Activated T-helper 1 cell treated with anti-CD3 and anti-CD28 coated beads, Interleukin-2, amount 50 U/mL, for 16 hours (primary cell): ENCODE measurements around the gene TIGIT.

ENCODE experiments used
- DNase-seq, 2 donors: peaks; one replicate each; pipeline ENCODE4 v3.0.0-alpha.2; 2020; ENCODE audit warnings: low read depth in 1 of 2, low spot score in 1 of 2

The TIGIT gene

GRCh38 chr3:114310695-114311094 is 16.9 kb downstream of the TIGIT start:
- DNase-seq = no peak

- DNase-seq = no peak
These were observed 19.6 kb downstream of the TIGIT start for GRCh38 chr3:114313426-114313825.

- no peak for DNase-seq
These were observed 20.5 kb downstream of the TIGIT start for GRCh38 chr3:114314282-114314681.

GRCh38 chr3:114318295-114318694 is 24.5 kb downstream of the TIGIT start:
- DNase-seq = no peak

- DNase-seq = no peak
These were observed 25.6 kb downstream of the TIGIT start for GRCh38 chr3:114319453-114319852.

- no peak for DNase-seq
These were observed 26.4 kb downstream of the TIGIT start for GRCh38 chr3:114320246-114320645.

- no peak for DNase-seq
These were observed 29.9 kb downstream of the TIGIT start for GRCh38 chr3:114323546-114324254.

- DNase-seq = no peak
These were observed 33.8 kb downstream of the TIGIT start for GRCh38 chr3:114327665-114328064.

- no peak for DNase-seq
These were observed 34.5 kb downstream of the TIGIT start for GRCh38 chr3:114328345-114328744.

GRCh38 chr3:114329823-114330222 is 36.0 kb downstream of the TIGIT start:
- DNase-seq = no peak

GRCh38 chr3:114331007-114331406 is 37.2 kb downstream of the TIGIT start:
- no peak for DNase-seq

- no peak for DNase-seq
These were observed 37.9 kb downstream of the TIGIT start for GRCh38 chr3:114331710-114332109.

GRCh38 chr3:114332342-114333179 is 38.7 kb downstream of the TIGIT start:
- no peak for DNase-seq

- DNase-seq = no peak
These were observed 39.5 kb downstream of the TIGIT start for GRCh38 chr3:114333180-114333922.

- DNase-seq = no peak
These were observed 40.1 kb downstream of the TIGIT start for GRCh38 chr3:114333923-114334240.

GRCh38 chr3:114336122-114336697 is 42.4 kb downstream of the TIGIT start:
- no peak for DNase-seq

- no peak for DNase-seq
These were observed 43.0 kb downstream of the TIGIT start for GRCh38 chr3:114336857-114337256.

- DNase-seq = no peak
These were observed 45.0 kb downstream of the TIGIT start for GRCh38 chr3:114338651-114339357.

- DNase-seq = no peak
These were observed 50.7 kb downstream of the TIGIT start for GRCh38 chr3:114344492-114344891.

GRCh38 chr3:114350271-114350670 is 56.4 kb downstream of the TIGIT start:
- no peak for DNase-seq

GRCh38 chr3:114350690-114351089 is 56.9 kb downstream of the TIGIT start:
- DNase-seq = no peak
